Central memory CD4-positive, alpha-beta T cell (primary cell): ENCODE data around the gene SLX4.
"Not testable (repeated sequence)": the region's sequence is repeated elsewhere in the genome, so short reads cannot be mapped to it uniquely, and the experiment has no call there.

Source experiments
- DNase-seq: peaks from one replicate; pipeline ENCODE4 v3.0.0; 2022

The SLX4 gene

DNA sequence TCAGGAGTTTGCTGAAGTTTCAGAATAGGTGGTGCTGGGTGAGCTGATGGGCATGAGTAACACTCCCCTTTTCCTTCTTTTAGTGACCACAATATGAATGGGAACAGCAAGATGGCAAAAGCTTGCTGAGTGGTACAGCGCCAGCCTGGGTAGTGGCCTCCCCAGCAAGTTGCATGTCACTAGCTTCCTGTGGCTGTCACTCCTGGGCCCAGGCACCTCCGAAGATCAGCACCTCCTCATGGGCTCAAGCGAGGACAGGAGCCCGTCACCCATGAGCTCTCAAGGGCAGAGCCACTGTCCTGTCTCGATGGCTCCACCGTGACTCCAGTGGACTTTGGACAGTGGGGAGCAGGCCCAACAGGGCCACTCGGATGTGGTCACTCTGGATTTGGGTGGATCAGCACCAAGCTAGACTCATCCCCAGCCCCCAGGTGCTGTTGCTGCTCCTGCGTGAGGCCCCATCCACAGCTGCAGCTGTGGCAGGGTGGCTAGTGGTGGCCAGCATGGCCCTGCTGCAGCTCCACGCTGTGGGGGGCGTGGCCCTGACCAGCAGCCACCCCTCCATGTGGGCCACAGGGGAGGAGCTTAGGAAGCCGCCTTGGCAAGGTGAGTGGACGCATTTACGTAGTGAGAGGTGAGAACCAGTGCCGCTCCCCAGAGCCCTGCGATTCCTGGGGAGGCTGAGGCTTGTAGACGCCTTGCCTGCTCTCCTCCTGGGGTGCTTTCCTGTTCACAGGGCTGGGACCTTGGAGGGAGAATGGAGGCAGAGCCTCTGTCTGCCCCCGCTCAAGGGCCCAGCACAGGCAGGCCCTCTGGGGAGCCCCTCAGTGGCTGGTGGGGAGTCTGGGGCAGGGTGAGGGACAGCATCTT, 29.5 kb upstream of the SLX4 start:
- no peak for DNase-seq

- no peak for DNase-seq
These were observed 28.8 kb upstream of the SLX4 start for GRCh38 chr16:3640207-3640606.

DNA sequence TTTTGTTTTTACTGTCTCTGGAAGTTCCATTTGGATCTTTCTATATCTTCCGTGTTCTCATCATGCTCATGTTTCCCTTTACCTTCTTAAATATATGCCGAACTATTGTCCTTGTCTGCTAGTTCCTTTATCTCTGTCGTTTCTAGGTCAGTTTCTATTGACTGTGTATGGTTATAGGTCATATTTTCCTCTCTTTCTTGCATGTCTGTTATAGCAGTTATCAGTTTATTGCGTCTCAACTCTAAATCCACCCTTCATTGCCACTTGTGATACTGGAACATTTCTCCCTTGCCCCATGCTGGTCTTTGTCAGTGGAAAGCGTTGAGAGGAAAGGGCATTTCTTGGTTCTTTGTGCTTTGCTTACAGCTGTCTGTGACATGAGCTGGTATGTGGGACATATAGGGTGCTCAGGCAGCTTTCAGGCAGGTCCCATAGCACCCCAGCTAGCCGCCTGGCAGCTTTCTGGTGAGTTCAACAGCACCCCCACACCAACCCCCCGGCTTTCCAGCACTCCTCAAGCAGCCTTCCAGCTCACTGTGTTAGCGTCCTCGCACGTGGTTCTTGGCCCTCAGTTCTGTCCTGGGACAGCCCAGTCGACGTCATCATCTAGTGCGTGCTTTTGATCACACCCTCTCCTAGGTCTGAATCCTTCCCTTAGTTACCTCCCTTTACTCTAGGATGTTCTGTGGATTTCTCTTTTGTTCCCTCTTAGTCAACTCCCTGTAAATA, 27.7 kb upstream of the SLX4 start:
- DNase-seq: no peak

DNA sequence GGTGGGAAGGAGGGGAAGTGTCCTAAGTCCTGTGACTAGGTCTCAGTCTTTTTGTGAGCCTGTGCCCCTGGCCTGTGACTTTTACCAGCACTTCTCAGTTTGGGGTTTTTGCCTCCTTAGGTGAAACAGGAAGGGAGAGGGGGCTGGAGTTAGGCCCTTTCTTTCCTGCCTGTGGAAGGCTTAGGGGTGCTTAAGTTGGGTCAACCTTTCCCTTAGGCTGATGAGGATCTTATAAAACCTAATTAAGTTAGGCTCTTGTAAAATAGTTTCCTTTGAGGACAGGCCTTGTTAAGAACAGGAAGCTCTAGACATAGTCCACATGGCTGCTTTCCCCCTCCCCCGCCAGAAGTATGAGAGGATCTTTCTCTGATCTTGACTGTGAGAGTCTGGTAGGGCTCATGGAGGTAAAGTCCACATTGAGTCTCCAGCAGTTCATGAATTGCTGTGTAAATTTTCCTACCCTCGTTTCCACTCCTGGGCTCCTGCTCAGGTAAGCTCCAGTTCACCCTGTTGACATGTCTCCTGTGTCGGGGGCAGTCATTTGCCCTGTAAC, 26.0 kb upstream of the SLX4 start:
- no peak for DNase-seq

- DNase-seq: peak; percentile 18
These were observed 14.7 kb upstream of the SLX4 start for GRCh38 chr16:3625911-3626732.

DNA sequence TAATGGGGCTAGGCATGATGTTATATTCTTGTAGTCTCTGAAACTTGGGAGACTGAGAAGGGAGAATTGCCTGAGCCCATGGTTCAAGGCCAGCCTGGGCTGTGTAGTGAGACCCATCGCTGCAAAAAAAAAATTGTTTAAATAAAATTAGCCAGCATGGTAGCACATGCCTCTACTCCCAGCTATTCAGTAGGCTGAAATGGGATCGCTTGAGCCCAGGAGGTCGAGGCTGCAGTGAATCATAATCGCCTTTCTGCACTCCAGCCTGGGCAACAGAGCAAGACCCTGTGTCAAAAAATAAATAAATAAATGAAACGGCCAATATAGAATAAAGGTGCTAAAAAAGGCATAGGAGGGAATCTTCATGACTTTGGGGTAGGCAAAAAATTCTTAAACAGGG, 13.9 kb upstream of the SLX4 start:
- DNase-seq: no peak

DNA sequence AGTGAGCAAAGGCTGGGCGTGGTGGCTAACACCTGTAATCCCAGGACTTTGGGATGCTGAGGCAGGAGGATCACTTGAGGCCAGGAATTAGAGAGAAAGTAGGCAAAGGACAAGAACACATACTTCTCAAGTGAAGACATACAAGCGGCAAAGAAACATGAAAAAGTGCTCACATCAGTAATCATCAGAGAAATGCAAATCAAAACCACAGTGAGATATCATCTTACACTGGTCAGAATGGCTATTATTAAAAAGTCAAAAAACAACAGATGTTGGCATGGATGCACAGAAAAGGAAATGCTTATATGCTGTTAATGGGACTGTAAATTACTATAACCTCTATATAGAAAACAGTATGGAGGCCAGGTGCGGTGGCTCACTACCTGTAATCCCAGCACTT, 12.2 kb upstream of the SLX4 start:
- DNase-seq: no peak

- DNase-seq: no peak
These were observed 7.3 kb upstream of the SLX4 start for GRCh38 chr16:3618769-3619141.

DNA sequence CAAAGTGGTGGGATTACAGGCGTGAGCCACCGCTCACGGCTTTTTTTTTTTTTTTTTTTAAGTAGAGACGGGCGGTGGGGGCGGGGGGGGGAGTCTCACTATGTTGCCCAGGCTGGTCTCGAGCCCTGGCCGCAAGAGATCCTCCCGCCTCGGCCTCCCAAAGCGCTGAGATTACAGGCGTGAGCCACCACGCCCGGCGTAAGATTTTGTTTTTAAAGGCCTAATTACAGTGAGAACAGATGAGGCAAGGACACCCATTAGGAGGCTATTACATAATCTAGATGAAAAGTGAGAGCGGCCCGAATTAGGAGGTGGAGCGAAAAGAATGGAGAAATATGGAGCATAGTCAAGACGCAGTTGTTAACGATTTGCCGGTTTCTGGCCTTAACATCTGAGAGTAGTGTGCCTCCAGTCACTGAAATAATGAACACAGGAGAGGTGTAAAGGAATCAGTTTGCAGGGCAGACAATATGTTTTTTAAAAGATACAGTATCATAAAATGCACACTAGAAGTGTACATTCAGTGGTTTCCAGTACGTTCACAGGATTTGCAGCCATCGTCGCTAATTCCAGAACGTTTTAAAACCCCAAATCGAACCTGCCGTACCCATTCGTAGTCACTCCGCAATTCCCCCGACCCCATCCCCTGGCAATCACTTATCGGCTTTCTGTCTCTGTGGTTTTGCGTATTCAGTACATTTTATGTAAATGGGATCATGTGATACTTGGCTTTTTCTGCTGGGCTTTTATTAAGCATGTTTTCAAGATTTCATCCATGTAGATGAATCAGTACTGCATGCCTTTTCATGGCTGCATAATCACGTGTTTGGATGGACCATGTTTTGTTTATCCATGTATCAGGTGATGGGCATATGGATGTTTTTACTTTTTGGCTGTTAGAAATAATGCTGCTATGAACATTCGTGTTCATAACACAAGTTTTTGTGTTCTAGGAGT, 1.4 kb upstream of the SLX4 start:
- DNase-seq: no peak

- DNase-seq: no peak
These were observed 684 bp downstream of the SLX4 start for GRCh38 chr16:3610698-3611145.

GRCh38 chr16:3609895-3610697, 1.3 kb downstream of the SLX4 start:
- DNase-seq: no peak

DNA sequence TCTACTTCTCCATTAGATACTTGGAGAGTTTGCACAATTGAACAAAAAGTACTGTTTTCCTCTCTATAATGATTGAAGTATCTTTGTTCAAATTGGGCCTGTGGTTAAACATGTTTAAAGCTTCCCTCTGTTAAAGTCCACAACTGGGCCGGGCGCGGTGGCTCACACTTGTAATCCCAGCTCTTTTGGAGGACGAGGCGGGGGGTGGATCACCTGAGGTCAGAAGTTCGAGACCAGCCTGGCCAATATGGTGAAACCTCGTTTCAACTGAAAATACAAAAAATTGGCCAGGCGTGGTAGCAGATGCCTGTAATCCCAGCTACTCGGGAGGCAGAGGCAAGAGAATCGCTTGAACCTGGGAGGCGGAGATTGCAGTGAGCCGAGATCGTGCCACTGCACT, 2.4 kb downstream of the SLX4 start:
- not testable (repeated sequence) for DNase-seq

DNA sequence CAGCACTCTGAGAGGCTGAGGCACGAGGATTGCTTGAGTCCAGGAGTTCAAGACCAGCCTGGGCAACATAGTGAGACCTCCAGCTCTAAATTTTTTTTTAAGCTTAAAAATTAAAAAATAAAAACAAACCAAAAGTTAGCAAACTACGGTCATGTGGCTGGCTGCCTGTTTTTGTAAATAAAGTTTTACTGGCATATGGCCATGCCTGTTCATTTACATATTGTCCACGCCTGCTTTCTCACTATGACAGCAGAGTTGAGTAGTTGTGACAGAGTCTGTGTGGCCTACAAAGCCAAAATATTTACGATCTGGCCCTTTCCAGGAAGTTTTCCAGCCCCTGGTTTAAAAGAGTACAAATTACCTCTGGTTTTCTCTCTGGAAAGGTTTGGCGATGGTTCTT, 3.3 kb downstream of the SLX4 start:
- no peak for DNase-seq

DNA sequence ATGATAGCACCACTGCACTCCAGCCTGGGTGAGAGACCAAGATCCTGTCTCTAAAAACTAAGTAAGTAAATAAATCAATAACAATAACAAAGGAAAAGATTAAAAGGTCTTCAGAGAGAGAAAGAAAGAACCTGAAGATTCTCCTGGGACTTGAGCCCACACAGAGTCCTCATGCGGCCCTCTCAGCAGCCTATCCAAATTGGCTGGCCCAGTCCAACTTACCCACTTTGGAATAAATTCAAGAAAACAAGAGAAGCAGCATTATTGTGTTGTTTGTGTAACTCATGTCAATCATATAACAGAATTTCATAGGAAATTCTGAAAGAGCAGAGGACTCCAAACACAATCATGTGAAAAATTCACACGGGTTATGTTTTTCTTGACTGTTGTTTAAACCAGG, 3.8 kb downstream of the SLX4 start:
- DNase-seq: no peak

DNA sequence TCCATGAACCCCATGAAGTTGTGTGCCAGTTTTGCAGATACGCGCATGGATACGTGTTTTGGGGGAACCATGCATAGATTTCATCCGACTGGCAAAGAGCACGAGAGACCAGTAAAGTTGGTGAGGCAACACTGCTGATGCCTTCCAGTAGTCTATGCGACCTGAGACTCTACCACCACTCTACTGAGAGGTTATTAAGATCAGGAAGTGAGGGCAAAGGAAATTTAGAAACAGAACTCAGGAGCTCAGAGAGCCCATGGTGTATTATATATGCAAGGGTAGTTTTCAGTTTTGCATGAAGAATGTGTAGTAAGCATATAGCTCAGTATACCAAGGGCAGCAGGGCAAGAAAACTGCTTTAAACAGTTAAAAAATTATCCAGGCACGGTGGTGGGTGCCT, 4.2 kb downstream of the SLX4 start:
- DNase-seq: no peak

- no peak for DNase-seq
These were observed 5.0 kb downstream of the SLX4 start for GRCh38 chr16:3606441-3606840.

DNA sequence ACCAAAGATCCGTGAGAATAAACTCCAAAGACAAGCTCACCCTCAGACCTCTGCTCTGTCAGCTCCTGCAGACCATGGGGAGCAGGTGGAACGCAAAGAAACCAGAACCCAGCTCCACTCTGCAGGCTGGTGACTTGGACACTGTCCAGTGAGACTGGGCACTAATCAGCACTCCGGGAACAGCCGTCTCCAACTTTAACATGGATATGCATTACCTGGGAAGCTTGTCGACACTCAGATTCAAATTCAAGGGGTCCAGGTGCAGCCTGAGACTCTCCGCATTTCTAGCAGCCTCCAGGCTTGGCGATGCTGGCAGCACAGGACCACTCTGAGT, 9.1 kb downstream of the SLX4 start:
- DNase-seq: no peak

DNA sequence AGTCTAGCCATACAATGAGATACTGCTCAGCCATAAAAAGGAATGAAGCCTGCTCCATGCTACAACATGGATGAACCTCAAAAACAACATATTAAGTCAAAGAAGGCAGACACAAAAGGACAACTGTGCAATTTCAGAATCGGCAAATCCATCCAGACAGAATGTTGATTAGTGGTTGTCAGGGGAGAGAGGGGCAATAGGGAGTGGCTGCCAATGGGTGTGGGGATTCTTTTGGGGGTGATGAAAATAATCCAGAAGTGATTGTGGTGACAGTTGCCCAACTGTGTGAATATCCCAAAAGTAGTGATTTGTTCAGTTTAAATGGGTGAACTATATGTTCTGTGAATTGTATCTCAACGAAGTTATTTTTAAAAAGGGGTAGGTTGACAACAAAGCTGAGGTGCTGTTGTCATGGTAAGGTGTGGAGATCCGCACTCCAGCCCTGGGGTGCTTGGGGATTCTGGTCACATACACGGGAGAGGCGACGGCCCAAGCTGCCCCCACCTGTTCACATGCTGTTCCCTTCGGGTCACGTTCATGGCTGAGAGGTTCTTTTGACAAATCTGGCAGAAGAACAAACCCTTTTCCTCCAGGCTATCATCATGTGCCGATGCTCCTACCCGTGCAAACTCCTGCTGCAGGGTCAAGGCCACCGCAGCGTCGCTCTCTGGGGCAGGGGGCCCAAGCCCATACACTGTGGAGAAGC, 9.6 kb downstream of the SLX4 start:
- DNase-seq: no peak

GRCh38 chr16:3599922-3600321, 11.5 kb downstream of the SLX4 start:
- no peak for DNase-seq

DNA sequence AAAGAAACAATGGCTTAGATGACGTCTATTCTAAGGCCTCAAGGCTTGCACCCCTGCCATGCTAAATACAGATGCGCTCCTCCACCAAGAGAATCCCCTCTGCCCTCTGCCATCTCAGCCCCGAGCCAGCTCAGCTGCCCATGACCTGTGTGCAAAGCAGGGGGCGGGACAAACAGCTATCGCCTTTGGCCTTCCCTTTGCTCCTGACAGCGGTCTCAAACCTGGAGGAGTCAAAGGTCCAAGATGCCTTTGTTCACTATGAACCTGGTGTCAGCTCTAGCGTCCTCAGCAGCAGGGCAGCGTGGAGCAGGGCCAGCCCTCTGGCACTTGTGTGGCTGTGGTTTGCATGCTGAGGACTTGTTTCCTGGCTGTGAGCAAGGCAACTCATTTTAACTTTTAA, 12.3 kb downstream of the SLX4 start:
- DNase-seq: no peak

- DNase-seq: no peak
These were observed 13.2 kb downstream of the SLX4 start for GRCh38 chr16:3598236-3598635.
